ENCODE measurements around the gene SDK2.

DNA sequence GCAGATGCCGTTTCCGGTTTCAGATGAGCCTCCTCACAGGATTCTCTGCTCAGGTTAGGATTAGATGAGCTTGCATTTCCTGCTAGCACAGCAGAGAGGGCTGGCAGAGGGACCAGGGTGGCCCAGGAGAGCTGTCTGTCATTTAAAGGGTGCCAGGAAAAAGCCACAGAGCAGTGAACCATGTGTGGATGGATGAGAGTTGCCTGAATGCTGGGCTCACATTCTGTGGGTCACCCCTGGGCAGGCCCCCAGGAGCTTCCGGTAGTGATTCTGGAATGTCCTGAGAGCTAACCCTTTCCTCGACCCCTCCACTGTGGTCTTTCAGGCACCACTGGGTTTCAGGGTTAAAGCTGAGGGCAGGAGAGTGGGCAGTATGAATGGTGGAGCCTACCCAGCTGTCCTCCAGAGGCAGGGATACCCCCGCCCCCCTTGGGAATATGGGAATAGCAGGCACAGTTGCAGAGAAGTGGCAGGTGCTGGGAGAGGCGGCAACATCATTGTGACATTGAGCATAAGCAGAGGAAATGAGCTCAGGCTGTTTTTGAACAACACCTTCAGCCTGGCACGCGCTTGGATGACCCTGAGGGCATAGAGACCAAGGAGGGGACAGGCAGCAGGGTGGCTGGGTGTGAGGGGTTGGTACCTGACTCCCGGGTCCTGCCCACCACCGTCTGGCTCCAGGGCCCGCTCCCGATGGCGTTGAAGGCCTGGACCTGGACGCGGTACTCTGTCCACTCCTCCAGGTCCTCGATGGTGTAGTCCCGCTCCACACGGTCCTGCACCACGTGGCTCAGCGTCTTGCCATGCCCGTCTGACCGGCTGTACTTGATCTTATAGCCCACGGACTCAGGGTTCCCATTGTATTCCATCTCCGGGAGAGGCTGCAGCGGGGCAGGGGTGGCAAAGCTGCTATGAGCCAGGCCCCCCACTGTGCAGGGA, 249.5 kb downstream of the SDK2 start:
- TF ChIP-seq, protein P1, sequence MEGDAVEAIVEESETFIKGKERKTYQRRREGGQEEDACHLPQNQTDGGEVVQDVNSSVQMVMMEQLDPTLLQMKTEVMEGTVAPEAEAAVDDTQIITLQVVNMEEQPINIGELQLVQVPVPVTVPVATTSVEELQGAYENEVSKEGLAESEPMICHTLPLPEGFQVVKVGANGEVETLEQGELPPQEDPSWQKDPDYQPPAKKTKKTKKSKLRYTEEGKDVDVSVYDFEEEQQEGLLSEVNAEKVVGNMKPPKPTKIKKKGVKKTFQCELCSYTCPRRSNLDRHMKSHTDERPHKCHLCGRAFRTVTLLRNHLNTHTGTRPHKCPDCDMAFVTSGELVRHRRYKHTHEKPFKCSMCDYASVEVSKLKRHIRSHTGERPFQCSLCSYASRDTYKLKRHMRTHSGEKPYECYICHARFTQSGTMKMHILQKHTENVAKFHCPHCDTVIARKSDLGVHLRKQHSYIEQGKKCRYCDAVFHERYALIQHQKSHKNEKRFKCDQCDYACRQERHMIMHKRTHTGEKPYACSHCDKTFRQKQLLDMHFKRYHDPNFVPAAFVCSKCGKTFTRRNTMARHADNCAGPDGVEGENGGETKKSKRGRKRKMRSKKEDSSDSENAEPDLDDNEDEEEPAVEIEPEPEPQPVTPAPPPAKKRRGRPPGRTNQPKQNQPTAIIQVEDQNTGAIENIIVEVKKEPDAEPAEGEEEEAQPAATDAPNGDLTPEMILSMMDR (IDR thresholded peaks at IDR 0.05; ENCODE audit: low read depth, low read length, poor library complexity, severe bottlenecking) = no peak
- TF ChIP-seq EZH2phosphoT487 (IDR thresholded peaks at IDR 0.05; ENCODE audit: borderline replicate concordance, low read length) = no peak

All from DOHH2 (cell line).